ENCODE measurements around the gene HTATSF1.

DNA sequence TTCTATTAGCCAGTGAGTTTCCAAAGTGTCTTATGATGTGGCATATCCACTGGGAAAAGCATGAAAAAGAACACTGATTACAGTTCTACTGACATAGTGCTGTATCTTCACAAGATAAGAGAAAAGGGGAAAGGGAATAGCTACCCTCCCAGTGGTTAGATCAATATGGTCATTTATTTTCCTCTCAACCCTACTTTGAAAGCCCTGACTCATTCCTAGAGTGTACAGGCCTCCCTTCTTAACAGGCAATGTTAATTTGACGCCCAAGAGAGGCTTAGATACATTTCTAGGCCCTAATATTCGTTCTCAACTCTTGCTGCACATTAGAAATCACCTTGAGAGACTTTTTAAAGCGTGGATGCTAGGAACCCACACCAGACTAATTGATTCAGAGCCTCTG is 30.1 kb upstream of the HTATSF1 start:
- TF ChIP-seq POLR2A (IDR thresholded peaks at IDR 0.05): no peak
- TF ChIP-seq, protein P1, sequence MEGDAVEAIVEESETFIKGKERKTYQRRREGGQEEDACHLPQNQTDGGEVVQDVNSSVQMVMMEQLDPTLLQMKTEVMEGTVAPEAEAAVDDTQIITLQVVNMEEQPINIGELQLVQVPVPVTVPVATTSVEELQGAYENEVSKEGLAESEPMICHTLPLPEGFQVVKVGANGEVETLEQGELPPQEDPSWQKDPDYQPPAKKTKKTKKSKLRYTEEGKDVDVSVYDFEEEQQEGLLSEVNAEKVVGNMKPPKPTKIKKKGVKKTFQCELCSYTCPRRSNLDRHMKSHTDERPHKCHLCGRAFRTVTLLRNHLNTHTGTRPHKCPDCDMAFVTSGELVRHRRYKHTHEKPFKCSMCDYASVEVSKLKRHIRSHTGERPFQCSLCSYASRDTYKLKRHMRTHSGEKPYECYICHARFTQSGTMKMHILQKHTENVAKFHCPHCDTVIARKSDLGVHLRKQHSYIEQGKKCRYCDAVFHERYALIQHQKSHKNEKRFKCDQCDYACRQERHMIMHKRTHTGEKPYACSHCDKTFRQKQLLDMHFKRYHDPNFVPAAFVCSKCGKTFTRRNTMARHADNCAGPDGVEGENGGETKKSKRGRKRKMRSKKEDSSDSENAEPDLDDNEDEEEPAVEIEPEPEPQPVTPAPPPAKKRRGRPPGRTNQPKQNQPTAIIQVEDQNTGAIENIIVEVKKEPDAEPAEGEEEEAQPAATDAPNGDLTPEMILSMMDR (IDR thresholded peaks at IDR 0.05): no peak
